K562 (cell line): ENCODE data around the gene SHB. TPM values are rescaled to one million over a fixed set of nuclear protein-coding genes. Genes with fewer than 3 reads are reported as not detected.
A peak's percentile ranks its signal among the peaks of the same experiment; 100 is the strongest.

Experiments
- ATAC-seq: fragments of 200-7000 bp; cut with Tn5 transposase; 3 replicates; pipeline ENCODE4 v1.9.1; 2020; ENCODE audit warnings: moderate library complexity
- BruUV-seq: library from RNA; stranded (reverse); fragments of 400-500 nt; replicated peaks from 2 replicates; lab custom pipeline; 2021; lab: Mats Ljungman, UMichigan
- CTCF ChIA-PET: fragments of 300-600 bp; formaldehyde crosslinking; extraction: SDS; loops from one replicate; lab custom pipeline; 2021; ENCODE audit warnings: low intra/inter-chr PET ratio; lab: Yijun Ruan, JAX
- POLR2A ChIA-PET: fragments of 300-600, 350-650 bp; sonication (Branson Sonifier 250); formaldehyde crosslinking; extraction: SDS; loops from one replicate; lab custom pipeline; 2021; ENCODE audit warnings: antibody characterized with exemption, inconsistent platforms; lab: Yijun Ruan, JAX
- DNase-seq, 4 experiments: peaks; one replicate each; pipeline versions ENCODE4 v3.0.0 to v3.0.0-alpha.2; 2011 to 2018; ENCODE audit warnings: low spot score in 3 of 4, mixed read lengths in 3 of 4; ENCODE audit errors: extremely low read depth in 1 of 4
- FAIRE-seq: peaks from 2 replicates; lab custom pipeline; 2011; peaks lifted over from hg19 to GRCh38; lab: Jason Lieb, UNC
- H2AFZ ChIP-seq: 2 replicates; pipeline ENCODE4 v1.6.0; 2011; ENCODE audit warnings: low read depth, low read length, control low read depth, inconsistent platforms
- H3K27ac ChIP-seq: fragments of 200-600 bp; 3 replicates; pipeline ENCODE4 v1.8.0; 2011; ENCODE audit warnings: low read depth, mild to moderate bottlenecking, control low read depth, inconsistent platforms, low read length, moderate library complexity, mixed read lengths; ENCODE audit errors: extremely low read depth
- H3K27me3 ChIP-seq, 2 experiments: fragments of 300-600 bp in 1 of 2; 2 replicates in 1 of 2; 3 replicates in 1 of 2; pipeline versions ENCODE4 v1.6.0 to v1.8.0; 2011; ENCODE audit warnings: inconsistent platforms in 2 of 2, low read length in 2 of 2, mild to moderate bottlenecking in 1 of 2, mixed read lengths in 1 of 2, moderate library complexity in 1 of 2; ENCODE audit not compliant: control insufficient read depth in 2 of 2, insufficient read depth in 2 of 2
- H3K36me3 ChIP-seq: fragments of 300-600 bp; 3 replicates; pipeline ENCODE4 v1.8.0; 2011; ENCODE audit warnings: mild to moderate bottlenecking, low read length, inconsistent platforms; ENCODE audit not compliant: control insufficient read depth, insufficient read depth
- H3K4me1 ChIP-seq, 2 experiments: fragments of 200-600 bp in 1 of 2; replicated peaks in 1 of 2; 2 replicates in 1 of 2; 3 replicates in 1 of 2; pipeline versions ENCODE4 v1.5.1 to v1.8.0; 2011; ENCODE audit warnings: inconsistent platforms in 2 of 2, low read length in 2 of 2, mild to moderate bottlenecking in 1 of 2, mixed read lengths in 1 of 2, moderate library complexity in 1 of 2; ENCODE audit not compliant: control insufficient read depth in 2 of 2, insufficient read depth in 2 of 2
- H3K4me2 ChIP-seq: 2 replicates; pipeline ENCODE4 v1.6.1; 2011; ENCODE audit warnings: low read length, control low read depth, inconsistent platforms, mixed read lengths; ENCODE audit not compliant: insufficient read depth
- H3K4me3 ChIP-seq: fragments of 200-600 bp; sonication (generic), shearing (Covaris generic); 2 replicates; pipeline ENCODE4 v1.5.1; 2016; ENCODE audit warnings: control low read depth, inconsistent platforms
- H3K79me2 ChIP-seq: fragments of 200-600 bp; 3 replicates; pipeline ENCODE4 v1.8.0; 2011; ENCODE audit warnings: low read length, inconsistent platforms; ENCODE audit not compliant: control insufficient read depth, insufficient read depth
- H3K9ac ChIP-seq, 2 experiments: 2 replicates each; pipeline versions ENCODE4 v1.6.0 to v1.6.1; 2011; ENCODE audit warnings: low read depth in 2 of 2, low read length in 2 of 2, control low read depth in 1 of 2, inconsistent platforms in 1 of 2, mild to moderate bottlenecking in 1 of 2, mixed read lengths in 1 of 2; ENCODE audit not compliant: insufficient read depth in 1 of 2
- H3K9me1 ChIP-seq: one replicate; pipeline ENCODE4 v1.6.0; 2011; ENCODE audit warnings: inconsistent platforms, mild to moderate bottlenecking, low read length, moderate library complexity; ENCODE audit not compliant: control insufficient read depth, insufficient read depth
- H3K9me3 ChIP-seq: replicated peaks from 2 replicates; pipeline ENCODE4 v1.5.1; 2011; ENCODE audit warnings: low read depth, low read length, inconsistent platforms; ENCODE audit not compliant: control insufficient read depth, insufficient read depth
- H4K20me1 ChIP-seq: replicated peaks from 2 replicates; pipeline ENCODE4 v1.6.1; 2011; ENCODE audit warnings: low read length, inconsistent platforms, mixed read lengths; ENCODE audit not compliant: control insufficient read depth, insufficient read depth
- C11orf30 ChIP-seq: fragments of 450-650 bp; IDR thresholded peaks from 2 replicates; pipeline ENCODE4 v1.6.1; 2016; ENCODE audit warnings: low read depth, mild to moderate bottlenecking
- MAFF ChIP-seq: IDR thresholded peaks from 2 replicates; pipeline ENCODE4 v1.6.1; 2012; ENCODE audit warnings: low read length, improper control_type of control experiment
- MAFG ChIP-seq: fragments of 450-650 bp; conservative IDR thresholded peaks from 2 replicates; pipeline ENCODE4 v1.6.1; 2016; ENCODE audit warnings: missing genetic modification characterization, missing compliant biosample characterization
- MAFK ChIP-seq: IDR thresholded peaks from 2 replicates; pipeline ENCODE4 v1.6.1; 2011; ENCODE audit warnings: low read length, improper control_type of control experiment
- NEUROD1 ChIP-seq: fragments of 150-350 bp; IDR thresholded peaks from 2 replicates; pipeline ENCODE4 v1.6.1; 2014; ENCODE audit warnings: borderline replicate concordance, low read length, low read depth; ENCODE audit not compliant: partially characterized antibody
- RBM14 ChIP-seq: fragments of 200-400 bp; formaldehyde crosslinking; IDR thresholded peaks from 2 replicates; pipeline ENCODE4 v1.6.1; 2018; ENCODE audit warnings: low read depth, mild to moderate bottlenecking, low read length, moderate library complexity, borderline replicate concordance; ENCODE audit not compliant: insufficient read depth
- SLC30A9 ChIP-seq: fragments of 250-450 bp; sonication (Bioruptor Pico); IDR thresholded peaks from 2 replicates; pipeline ENCODE4 v1.8.0; 2022; ENCODE audit warnings: mild to moderate bottlenecking, moderate library complexity
- ZNF316 ChIP-seq: fragments of 450-650 bp; IDR thresholded peaks from 2 replicates; pipeline ENCODE4 v1.6.1; 2016
- WGBS: fragments of 100-300 bp; shearing (Covaris generic); methylation state at CpG from one replicate; pipeline ENCODE4 v1.1.6; 2016; ENCODE audit warnings: low coverage, mixed read lengths; ENCODE audit not compliant: insufficient coverage; ENCODE audit errors: missing lambda C conversion rate; 5-methylcytosine and 5-hydroxymethylcytosine counted together
- in situ Hi-C: fragments of 300-500 bp; cut with MboI; formaldehyde crosslinking; loops from 4 replicates; pipeline ENCODE4 v1.15.0; 2018; ENCODE audit warnings: inconsistent platforms, mixed read lengths
- intact Hi-C: fragments of 100-400 bp; cut with micrococcal nuclease; formaldehyde crosslinking; loops from 2 replicates; pipeline ENCODE4 v1.14.2; 2022
- polyA plus RNA-seq, 8 experiments: library from polyadenylated mRNA; depleted of rRNA in 4 of 8; stranded (reverse) in 5 of 8; unstranded in 3 of 8; fragments of >200 nt; fragmentation: Nextera tagmentation in 2 of 8; fragmentation: Illumina TruSeq in 1 of 8; extraction: Ambion mirVana in 2 of 8; extraction: Trizol in 1 of 8; gene quantifications; 2 replicates each; pipeline versions ENCODE4 v1.2.1 to v1.2.3, GENCODE V29; 2011 to 2014; ENCODE audit warnings: inconsistent platforms in 1 of 8, missing spikeins in 1 of 8
- total RNA-seq, 7 experiments: library from RNA; depleted of rRNA in 6 of 7; stranded (reverse); fragments of >200 nt in 6 of 7; fragmentation: Illumina TruSeq in 2 of 7; extraction: Trizol in 2 of 7; gene quantifications; 2 replicates each; pipeline versions ENCODE4 v1.2.1 to v1.2.3, GENCODE V29; 2011 to 2021; ENCODE audit warnings: low replicate concordance in 1 of 7

SHB gene
- total and polyA plus RNA-seq, 9 of the 15 experiments (the other 6 are each of a cell fraction or from before 2014, with no cell fraction given) = 0.78 to 16.0 (median 5.3) TPM

GRCh38 chr9:37970301-37971107 is 98.5 kb downstream of the SHB start:
- Histone ChIP-seq H3K79me2 (no peaks in the 10 kb centered on the region), H3K9me3 (no peaks in the 10 kb centered on the region), H3K36me3 (peaks cover 4% of the 10 kb centered on the region; the same call in 2 of the 3 replicates), H3K4me2 (no peak overlapping the region), H3K27ac (no peak overlapping the region), H3K27me3 (no peaks in the 10 kb centered on the region), H3K4me1 (peaks cover 14 to 15% of the 10 kb centered on the region in 2 experiments), H4K20me1 (peaks cover 18% of the 10 kb centered on the region), H3K4me3 (no peak overlapping the region), H3K9ac (no peak overlapping the region), H2AFZ (no peak overlapping the region), H3K9me1 (peaks cover 16% of the 10 kb centered on the region)
- ChIA-PET POLR2A (interaction anchor here (0.6 to 1.6 kb wide), 6 partner anchors 9 to 155 kb away, joined by 3 to 4 read pairs (median 4); no protein-coding TSS in a partner anchor), CTCF (no interaction called here)
- peak; percentile 95 for TF ChIP-seq C11orf30
- peak; percentile 96 for TF ChIP-seq MAFK
- TF ChIP-seq ZNF316 = peak; percentile 95
- peak; percentile 94 for TF ChIP-seq MAFG (tag)
- TF ChIP-seq MAFF = peak; percentile 95
- TF ChIP-seq SLC30A9 (CRISPR knock-in tag) = no peak
- TF ChIP-seq RBM14 = no peak
- no peak for TF ChIP-seq NEUROD1
- WGBS = 74% methylated on average over 11 of the region's 11 CpGs
- in situ Hi-C loops (no loop called here), intact Hi-C loops (loop anchor here (5.0 kb wide), 1 partner anchor 117 kb away; no protein-coding TSS in a partner anchor)
- no peak for DNase-seq
- BruUV-seq = no TSS peak
- ATAC-seq = no peak
- no peak for FAIRE-seq
